Raji (cell line): ENCODE results near the gene DNLZ.
A peak's percentile ranks its signal among the peaks of the same experiment; 100 is the strongest.

ENCODE experiments used
- POLR2A ChIP-seq: IDR thresholded peaks from 2 replicates; pipeline ENCODE4 v1.6.1; 2011; ENCODE audit warnings: low read depth, low read length, control low read depth; ENCODE audit not compliant: insufficient read depth

Gene DNLZ

GRCh38 chr9:136400038-136400834, 36.7 kb upstream of the DNLZ start, which contains the start of gene SNAPC4:
Gene SNAPC4, minus strand, starts transcription at chr9:136400170. Its CDS starts 1,742 bp downstream, at chr9:136398428.
- peak; percentile 84 for TF ChIP-seq POLR2A

- no peak for TF ChIP-seq POLR2A
Measured at GRCh38 chr9:136399176-136400037, 35.9 kb upstream of the DNLZ start.

GRCh38 chr9:136398286-136398685, 34.7 kb upstream of the DNLZ start:
- no peak for TF ChIP-seq POLR2A

- TF ChIP-seq POLR2A: no peak
Measured at GRCh38 chr9:136397643-136398042, 34.1 kb upstream of the DNLZ start.

DNA sequence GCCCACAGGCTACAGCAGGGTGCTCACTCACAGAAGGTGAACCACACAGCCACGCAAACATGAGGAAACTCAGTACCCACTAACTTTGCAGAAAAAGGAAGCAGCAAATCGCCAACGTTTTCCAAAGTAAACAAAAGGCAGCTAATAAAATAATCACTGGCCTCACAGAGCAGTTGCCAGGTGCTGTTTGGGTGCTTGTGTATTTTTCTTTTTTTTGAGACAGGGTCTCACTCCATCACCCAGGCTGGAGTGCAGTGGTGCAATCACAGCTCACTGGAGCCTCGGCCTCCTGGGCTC, 32.6 kb upstream of the DNLZ start:
- TF ChIP-seq POLR2A: no peak

DNA sequence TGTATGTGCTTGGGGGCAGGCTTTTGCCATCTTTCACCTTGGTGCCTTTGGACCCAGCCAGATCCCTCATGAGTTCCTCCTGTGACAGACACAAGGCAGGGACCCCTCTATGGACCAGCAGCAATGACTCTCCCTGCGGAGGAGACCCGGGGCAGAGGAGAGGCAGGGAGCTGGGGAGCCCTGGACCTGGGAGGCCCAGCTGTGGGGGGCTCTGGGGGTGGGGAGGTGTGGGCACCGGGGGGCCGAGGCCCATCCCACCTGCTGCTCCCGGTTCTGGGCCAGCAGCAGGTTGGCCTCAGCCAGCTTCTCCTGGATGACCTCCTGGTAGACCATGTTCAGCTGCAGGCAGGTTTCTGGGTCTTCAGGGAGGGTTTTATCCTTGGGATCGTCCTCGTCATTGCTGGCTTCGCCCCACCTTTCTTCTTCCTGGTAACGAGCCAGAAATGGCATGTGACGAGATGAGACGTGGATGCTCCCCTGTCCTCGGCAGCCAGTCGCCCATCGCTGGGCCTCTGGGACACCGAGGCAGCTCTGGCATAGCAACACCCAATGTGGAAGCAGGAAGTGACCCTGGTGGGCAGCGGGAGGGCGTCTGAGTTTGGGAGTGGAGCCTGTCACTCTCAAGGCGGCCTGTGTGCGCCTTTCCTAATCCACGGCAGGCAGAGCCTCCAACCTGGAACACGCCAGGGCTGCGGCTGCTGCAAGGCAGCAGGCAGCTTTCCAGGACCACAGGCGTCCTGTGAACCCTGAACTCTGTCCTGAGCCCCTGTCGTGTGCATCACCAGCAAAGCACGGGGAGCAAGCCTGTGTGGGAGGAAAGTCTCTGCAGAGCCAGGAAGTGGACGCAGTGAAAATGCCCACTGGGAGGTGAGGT, 32.0 kb upstream of the DNLZ start:
- TF ChIP-seq POLR2A: no peak

GRCh38 chr9:136395020-136395340, 31.4 kb upstream of the DNLZ start:
- no peak for TF ChIP-seq POLR2A

GRCh38 chr9:136394312-136395019, 30.9 kb upstream of the DNLZ start:
- no peak for TF ChIP-seq POLR2A

DNA sequence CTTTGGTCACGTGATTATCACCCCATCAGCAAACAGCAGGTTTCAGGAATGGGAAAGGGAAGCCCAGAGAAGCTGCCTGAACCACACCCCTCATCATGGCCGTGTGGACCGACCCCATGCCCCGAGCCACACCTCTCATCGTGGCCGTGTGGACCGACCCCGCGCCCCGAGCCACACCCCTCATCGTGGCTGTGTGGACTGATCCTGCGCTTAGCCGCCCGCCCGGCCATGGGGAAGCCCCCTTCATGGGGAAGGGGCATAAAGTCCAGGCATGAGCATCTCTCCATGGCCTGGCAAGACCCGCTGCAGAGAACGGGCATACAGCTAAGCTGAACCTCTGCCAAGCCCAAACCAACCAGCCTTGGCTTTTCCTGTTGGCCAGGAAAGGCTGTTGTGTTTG, 30.0 kb upstream of the DNLZ start:
- TF ChIP-seq POLR2A: no peak

DNA sequence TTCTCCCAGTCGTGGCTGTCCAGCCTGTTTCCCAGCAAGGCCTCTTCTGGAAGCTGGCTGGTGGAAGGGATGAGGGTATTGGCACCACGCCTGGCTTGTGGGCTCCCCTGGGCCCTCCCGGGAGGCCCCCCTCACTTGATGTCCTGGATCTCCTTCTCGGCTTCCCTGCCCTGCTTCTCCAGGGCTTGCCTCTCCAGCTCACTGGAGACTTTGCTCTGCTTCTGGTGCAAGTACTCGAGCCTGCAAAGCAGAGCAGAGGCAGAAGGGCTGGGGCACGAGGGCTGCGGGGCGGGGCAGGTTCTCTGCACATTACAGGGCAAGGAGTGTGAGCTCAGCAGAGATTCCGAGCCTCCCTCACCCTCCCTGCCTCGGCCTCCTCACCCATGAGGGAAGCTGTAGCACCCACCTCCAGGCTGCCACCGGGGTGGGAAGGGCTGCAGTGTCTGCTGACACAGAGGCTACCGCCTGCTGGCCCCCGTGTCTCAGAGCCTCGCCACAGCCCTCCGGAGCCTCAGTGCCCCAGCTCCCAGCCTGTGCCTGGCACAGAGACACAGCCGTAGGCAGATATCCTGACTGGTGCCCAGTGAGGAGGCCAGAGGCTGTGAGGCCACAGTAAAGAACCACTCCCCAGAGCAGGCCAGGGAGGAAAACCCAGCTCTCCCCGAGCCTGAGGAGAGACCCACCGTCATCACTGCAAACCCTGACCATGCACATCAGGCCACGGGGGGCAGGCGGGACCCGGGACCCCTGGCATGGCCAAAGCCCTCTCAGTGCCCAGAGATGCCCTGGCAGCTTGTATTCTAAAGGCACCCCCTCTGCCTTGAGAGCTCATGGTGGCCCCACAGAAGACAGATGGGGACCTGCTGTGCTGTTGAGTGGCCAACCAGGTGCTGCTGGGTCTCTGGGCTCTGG, 29.2 kb upstream of the DNLZ start:
- TF ChIP-seq POLR2A: no peak

GRCh38 chr9:136391737-136392537, 28.4 kb upstream of the DNLZ start:
- TF ChIP-seq POLR2A: no peak

GRCh38 chr9:136389396-136389795, 25.9 kb upstream of the DNLZ start:
- no peak for TF ChIP-seq POLR2A

- no peak for TF ChIP-seq POLR2A
Measured at GRCh38 chr9:136387217-136387616, 23.7 kb upstream of the DNLZ start.
